Activated T-helper 1 cell treated with Interleukin-2 at 50 U/mL for 16 hours (primary cell): ENCODE measurements around the gene NUDT2.

Experiments used
- DNase-seq: peaks from one replicate; pipeline ENCODE4 v3.0.0-alpha.2; 2020; ENCODE audit warnings: low read depth

NUDT2 gene

DNA sequence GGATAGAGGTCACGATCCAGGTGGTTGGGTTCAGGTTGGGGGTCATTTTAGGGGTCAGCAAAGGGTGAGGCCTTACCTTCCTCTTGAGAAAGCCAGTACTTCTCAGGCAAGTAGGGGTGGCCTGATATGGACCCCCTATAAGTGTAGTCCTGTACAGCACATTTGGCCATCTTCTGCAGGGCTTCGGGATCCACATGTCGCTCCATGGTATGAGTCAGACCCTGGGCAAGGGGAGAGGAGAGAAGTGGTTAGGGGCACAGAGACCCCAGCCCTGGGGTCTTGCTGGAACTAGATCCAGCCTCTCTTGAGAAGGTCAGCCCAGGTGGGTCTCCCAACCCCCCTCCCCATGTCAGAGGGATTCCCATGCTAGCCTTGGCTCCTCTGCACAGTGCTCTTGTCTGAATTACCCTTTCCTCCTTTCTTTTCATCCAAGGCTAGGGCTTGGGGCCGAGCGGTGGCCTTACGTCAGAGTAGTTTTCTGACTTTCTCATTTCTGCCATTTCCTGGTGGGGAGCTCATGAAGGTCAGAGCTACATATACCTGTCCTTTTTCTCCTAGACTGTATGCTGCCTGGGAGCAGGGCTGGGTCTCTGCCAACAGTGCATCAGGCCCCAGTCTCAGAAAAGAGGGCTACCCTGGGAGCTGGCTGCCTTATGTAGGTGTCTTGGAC, 56.3 kb downstream of the NUDT2 start:
- no peak for DNase-seq

DNA sequence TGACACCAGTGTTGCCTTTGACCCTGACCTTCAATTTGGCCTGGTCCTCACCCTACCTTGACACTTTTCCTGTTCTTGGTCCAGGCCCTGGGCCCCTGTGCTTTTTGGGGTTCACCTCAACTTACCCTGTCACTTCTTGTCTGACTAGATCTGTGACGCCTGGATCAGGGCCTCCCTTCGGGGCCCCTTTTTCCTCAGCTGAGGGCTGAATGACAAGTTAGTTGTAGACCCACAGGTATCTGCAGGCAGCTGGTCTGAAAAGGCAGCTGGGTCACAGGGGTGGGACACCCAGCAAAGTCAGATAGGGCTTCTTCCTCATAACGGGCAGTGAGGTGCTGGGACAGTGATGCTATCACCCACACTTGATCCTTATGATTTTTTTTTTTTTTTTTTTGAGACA, 57.3 kb downstream of the NUDT2 start:
- no peak for DNase-seq

DNA sequence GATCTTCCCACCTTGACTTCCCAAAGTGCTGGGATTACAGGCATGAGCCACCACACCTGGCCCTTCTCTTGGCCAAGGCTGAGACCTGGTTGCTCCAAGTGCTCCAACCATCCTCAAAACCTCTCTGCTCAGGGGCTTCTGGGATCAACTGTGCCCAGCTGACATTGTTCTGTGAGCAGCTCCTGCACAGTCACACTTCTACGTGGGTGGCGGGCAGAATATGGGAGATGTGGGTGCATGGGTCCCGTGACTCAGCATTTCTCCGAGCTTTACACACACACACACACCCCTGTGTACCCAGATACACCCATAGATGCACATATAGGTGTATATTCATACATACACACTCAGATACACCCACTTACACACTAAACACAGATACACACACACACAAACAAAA, 57.9 kb downstream of the NUDT2 start:
- no peak for DNase-seq

DNA sequence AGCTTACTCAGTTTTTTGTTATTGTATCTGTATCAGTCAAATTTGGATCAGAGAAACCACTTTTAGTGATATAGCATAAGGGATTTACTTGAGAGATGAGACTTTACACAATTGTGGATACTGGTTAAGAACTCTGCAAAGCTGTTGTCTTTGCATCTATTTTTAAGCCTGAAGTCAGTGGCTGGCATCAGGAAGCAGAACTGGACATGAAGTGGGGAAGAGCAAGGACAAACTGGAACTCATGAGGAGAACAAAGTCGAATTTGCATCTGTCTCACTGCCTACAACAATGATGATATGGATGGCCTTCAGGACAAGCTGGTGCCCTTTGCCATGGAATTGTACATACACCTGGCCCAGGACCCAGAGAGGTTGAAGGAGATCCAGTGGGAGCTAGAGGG, 63.1 kb downstream of the NUDT2 start:
- no peak for DNase-seq
